Measurements from ENCODE around the gene CSPG4.
"Not testable (repeated sequence)": the region's sequence is repeated elsewhere in the genome, so short reads cannot be mapped to it uniquely, and the experiment has no call there.

The CSPG4 gene

DNA sequence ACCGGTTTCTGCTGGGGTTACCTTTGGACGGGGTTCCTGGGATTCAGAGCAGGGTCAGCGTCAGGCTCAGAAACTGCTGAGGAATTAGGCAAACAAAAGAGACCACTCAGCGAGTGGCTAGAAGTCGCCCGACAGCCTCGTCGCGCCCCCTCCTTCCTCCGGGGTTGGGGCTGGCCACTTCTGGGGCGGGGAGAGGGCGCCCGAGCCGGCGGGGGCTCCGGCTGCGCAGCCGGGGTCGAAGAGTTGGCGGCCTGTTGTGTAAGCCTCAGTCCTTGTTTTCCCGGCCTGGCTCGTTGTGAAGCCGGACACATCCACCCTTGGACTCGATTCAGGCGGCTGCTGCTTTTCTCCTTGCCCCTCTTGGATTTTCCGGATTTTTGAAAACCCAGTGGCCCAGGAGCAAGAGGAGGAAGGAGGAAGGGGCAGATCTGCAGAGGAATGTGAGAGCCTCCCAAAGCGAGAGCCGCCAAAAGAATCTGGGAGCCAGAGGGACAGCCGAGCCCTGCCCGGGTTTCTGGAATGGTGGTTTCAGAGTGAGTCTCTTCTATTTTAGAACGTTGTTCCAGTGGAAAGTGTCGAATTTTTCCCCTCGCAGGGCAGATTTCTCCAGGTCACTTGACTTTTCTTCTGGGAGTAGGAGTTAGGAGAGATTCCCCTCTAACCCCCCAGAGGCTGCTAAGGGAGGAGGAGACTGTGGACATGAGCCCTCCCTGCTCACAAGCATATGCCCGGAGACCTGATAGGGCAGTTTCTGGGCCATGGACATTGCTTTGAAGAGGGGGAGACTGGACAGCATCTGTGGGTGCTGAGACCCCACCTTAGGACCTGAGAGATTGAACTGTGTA is 64.3 kb downstream of the CSPG4 start:
- peak; percentile 51 for DNase-seq (ENCODE audit: low read depth)

DNA sequence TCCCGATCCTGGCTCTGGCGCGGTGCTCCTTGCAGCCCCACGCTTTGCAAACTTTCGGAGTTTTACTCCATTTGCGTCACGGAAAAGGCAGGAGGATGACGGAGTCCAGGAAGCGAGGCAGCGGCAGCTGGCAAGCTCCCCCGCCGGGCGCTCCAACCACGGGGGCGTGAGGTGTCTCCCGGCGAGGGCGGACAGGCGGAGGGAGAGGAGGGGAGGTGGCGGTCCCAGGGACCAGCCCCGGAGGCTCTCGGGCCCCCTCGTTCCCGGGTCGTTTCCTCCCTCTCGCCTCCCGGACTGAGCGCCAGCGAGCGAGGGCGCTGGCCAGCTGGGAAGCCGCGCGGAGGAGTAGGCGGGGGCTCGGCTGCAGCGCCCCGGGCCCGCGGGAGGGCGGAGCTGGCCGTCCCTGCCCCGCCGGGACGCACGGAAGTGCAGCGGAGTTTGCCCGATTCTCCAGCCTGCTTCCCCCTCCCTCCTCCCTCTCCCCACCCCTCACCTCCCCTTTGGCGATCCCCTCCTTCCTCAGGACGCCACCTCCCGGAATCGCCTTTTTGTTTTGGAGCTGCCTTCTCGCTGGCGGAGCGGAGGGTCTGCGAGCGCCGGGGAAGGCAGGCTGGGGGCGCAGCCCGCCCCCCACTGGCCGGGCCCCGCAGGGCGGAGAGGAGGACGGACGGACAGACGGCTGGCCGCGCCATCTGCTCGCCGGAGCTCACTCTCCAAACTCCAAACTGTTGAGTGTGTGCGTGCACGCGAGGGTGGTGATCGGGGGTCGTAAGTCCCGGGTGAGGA is 65.1 kb downstream of the CSPG4 start, which contains the start of gene SNX33:
Gene SNX33 (plus strand): TSS at position 543 of the 786 bp plus-strand sequence. CDS start 1,191 bp downstream, outside the sequence.
- DNase-seq (ENCODE audit: low read depth): peak; percentile 91

GRCh38 chr15:75646944-75647364 is 65.7 kb downstream of the CSPG4 start:
- DNase-seq (ENCODE audit: low read depth): no peak

DNA sequence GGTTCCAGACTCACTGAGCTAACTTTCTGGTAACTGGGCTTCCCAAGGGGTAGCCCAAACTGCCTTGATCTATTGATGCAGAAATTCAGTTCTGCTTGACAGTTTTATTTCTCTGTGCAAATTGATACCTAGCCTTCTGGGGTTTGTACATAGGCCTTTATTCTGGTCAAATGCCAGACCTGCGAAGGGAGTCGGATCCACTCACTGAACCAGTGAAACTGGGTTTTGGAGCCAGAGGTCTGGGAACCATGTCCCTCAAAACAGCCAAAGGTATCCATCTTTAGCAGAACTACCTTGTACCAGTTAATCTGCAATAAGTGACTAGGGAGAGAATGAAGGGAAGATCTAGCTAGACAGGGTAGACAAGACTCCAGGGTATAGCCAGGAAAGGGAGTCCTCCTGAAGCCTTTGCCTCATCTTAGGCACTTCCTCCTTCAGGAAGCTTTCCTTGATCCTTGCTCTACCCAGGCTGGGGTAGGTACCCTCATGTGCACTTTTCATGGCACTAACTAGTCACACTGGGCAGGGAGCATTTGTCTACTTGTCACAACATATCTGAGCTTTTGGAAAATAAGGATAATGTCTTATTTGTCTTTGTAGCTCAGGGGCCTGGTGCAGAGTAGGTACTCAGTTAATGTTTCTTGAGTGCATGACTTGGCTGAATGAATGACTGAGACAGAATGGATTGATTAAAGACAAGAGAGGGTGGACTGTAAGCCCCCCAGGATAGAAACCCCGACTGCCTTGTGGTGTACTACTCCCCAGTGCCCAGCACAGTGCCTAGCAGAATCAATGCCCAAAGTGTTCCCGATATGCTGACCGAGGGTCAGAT is 66.3 kb downstream of the CSPG4 start:
- DNase-seq (ENCODE audit: low read depth): no peak

GRCh38 chr15:75644376-75644775 is 68.3 kb downstream of the CSPG4 start:
- DNase-seq (ENCODE audit: low read depth): no peak

- no peak for DNase-seq (ENCODE audit: low read depth)
These were observed 71.0 kb downstream of the CSPG4 start for GRCh38 chr15:75641603-75642002.

- DNase-seq (ENCODE audit: low read depth): no peak
These were observed 71.5 kb downstream of the CSPG4 start for GRCh38 chr15:75641179-75641503.

DNA sequence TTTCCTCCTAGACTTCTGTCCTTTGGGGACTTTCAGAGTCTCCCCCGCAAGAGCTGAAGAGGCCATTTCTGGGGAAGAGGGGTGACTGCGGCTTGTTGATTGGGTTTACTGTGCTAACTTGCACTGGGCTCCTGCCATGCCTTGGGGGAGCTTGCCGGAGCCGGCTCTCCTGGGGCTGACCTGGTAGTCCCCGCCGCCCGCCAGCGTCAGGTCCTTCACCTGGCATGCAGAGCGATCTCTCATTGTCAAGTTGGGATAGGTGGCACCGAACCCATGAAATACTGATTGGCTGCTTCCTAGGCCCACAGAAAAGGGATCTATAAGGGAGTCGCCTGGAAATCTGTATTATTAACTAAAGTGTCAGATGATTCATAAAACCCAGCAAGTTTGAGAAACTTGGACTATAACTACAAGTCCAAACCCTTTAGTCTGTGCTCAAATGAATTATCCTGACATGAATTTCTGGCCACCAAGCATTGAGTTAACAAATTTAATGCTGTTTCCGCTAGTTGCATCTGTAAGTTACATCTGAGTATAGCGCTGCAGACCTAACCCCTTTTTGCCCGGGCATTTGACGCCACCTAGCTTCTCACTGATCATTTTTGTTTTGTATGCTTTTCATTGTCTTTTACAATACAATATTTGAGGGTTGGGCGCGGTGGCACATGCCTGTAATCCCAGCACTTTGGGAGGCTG is 72.0 kb downstream of the CSPG4 start:
- peak; percentile 47 for DNase-seq (ENCODE audit: low read depth)

- DNase-seq (ENCODE audit: low read depth): peak; percentile 95
These were observed 72.8 kb downstream of the CSPG4 start, which contains the start of gene IMP3 for GRCh38 chr15:75639709-75640482. TSS of gene IMP3 (minus strand) at chr15:75640224. CDS start at chr15:75640168, 56 bp downstream.

DNA sequence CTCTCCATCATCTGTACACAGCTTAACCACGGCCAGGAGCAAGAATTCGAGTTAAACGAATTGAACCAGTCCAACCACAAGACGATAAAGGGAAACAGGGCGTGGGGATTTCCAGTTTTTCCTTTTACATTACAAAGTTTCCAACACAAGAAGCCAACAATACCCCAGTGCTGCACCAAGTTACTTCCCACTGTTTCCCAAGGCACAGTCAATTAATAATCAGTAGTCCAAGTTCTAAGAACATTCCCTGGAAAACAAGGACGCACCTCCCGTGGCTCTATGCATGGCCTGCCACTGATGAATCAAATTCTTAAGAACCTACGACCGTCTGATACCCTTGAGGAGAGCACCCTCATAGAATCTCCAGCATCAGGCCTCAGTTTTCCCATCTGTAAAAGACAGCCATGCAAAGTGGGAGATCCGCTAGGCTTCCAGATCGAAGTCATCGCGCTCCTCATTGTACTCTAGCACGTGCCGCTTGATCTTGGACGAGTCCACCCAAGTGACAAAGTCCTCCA is 73.4 kb downstream of the CSPG4 start:
- no peak for DNase-seq (ENCODE audit: low read depth)

- DNase-seq (ENCODE audit: low read depth): no peak
These were observed 75.2 kb downstream of the CSPG4 start for GRCh38 chr15:75637245-75638009.

- no peak for DNase-seq (ENCODE audit: low read depth)
These were observed 76.6 kb downstream of the CSPG4 start for GRCh38 chr15:75636026-75636425.

DNA sequence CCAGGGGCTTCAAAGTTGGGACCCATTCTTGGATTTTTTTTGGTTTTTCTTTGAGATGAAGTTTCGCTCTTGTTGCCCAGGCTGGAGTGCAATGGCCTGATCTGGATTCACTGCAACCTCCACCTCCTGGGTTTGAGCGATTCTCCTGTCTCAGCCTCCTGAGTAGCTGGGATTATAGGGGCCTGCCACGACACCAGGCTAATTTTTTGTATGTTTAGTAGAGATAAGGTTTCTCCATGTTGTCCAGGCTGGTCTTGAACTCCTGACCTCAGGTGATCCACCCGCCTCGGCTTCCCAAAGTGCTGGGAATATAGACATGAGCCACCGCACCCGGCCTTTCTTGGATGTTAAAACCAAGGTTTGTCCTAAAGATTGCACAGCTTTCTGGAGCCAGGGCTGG is 78.7 kb downstream of the CSPG4 start:
- not testable (repeated sequence) for DNase-seq (ENCODE audit: low read depth)

- DNase-seq (ENCODE audit: low read depth): no peak
These were observed 80.7 kb downstream of the CSPG4 start for GRCh38 chr15:75631935-75632334.

DNA sequence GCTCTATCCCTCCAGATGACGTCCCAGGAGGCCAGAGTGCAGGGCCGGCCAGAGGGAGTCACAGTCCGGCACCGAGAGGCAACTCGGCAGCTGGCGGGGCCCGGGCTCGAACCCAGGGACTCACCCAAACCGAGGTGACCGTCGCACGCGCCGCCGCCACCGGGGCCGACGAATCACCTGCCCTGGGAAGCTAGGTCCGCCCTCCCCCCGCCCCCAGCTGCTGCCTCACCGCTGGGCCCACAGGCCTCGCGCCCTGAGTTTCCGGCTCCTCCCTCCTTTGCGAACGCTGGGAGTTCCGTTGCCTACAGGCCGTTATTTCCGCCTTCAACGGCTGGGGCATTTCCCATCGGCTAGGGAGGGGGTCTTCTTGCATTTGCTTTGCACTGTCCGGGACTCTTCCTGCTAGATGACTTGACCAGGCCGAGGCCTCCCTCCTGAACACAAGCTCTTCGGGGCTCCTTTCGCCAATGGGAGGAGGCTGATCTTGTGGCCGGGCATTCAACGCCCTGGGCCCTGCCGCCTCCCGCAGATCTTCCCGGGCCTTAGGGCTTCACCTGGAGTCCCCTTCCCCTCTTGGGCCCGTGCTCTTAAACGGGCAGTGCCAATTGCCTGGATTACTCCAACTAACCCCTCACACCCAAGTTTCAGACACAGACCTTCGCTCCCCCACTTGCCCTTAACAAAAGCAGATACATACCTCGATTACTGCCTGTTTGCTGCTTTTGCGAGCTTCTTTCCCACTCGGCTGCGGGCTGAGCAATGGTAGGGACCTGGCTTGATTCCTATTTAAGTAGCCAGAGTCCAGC is 86.9 kb downstream of the CSPG4 start, which contains the start of gene SNUPN:
Gene SNUPN (minus strand): TSS at position 184 of the 806 bp plus-strand sequence. CDS start 4,674 bp downstream, outside the sequence.
- DNase-seq (ENCODE audit: low read depth): peak; percentile 92

Measured in fibroblast of gingiva (primary cell).